GM18907 (cell line): ENCODE measurements around the gene BICC1.

Source experiments
- ATAC-seq: cut with Tn5 transposase; IDR thresholded peaks from one replicate; pipeline ENCODE4 v1.9.1; 2021; ENCODE audit warnings: mild to moderate bottlenecking, moderate library complexity; ENCODE audit not compliant: unreplicated experiment

BICC1 gene

DNA sequence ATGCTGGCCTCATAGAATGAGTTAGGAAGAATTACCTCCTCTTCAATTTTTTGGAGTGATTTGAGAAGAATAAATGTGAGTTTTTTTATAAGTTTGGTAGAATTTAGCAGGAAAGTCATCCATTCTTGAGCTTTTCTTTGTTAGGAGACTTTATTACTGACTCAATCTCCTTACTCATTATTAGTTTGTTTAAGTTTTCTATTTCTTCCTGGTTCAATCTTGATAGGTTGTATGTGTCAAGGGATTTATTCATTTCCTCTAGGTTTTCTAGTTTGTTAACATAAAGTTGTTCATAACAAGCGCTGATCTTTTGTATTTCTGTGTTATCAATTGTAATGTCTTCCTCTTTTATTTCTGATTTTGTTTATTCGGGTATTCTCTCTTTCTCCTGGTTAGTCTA lies 47.4 kb downstream of the BICC1 start:
- no peak for ATAC-seq

DNA sequence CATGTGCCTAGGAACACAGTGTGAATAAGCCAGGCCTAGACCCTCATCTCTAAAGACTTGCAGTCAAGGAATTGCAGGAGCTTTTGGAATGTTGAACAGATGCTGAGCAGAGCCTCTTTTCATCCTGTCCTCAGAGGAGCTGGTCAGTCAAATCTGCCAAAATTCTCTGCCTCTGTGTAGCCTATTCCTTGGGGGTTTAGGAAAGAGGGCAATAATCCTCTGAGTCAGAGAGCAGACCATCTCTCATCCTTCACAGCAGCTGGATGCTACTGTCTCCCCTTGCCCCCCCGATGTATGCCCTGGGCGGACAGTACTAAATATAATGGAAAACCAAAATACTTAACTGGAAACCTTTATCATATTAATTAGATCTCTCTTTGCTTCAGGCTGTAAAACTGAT lies 52.6 kb downstream of the BICC1 start:
- ATAC-seq, result no peak

DNA sequence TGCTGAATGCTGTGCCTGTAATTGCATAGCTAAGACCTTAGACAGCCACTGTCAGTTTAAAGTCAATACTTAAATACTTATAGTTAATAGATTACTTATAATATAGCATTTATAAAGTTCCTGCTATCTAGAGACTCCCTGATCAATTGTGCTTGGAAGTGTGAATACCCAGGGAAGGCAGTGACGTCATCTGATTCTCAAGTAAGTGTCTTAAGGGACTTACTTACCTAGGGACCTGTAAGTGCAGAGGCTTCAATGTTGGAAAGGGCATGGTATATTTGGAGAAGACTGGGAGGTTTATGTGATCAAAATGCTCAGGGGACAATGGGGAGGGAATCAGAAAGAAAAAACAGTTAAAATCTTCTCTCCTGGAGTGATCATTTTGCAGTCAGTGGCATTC lies 55.0 kb downstream of the BICC1 start:
- no peak for ATAC-seq

DNA sequence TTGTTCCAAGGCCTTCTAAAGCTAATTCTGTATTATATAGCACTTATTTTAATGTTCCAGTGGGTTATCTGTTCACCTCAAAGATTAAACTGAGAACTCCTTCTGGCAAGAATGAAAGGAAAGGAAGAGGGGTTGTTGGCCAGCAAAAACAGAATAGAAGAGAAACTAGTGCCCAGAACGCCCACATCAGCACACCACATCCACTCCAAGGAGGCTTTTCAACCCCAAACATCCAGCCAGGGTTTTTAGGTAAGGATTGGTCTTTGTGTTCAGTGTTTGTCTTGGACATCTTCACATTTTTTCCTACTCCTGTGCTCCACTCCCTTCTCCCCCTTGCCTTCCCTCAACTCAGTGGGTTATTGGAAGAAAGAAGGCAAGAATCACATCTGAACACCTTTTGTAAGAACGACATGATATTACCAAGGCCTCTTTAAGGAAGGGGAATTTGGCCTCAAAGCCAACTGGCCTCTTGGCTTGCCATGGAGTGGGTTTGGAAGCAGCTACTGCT lies 55.8 kb downstream of the BICC1 start:
- no peak for ATAC-seq

DNA sequence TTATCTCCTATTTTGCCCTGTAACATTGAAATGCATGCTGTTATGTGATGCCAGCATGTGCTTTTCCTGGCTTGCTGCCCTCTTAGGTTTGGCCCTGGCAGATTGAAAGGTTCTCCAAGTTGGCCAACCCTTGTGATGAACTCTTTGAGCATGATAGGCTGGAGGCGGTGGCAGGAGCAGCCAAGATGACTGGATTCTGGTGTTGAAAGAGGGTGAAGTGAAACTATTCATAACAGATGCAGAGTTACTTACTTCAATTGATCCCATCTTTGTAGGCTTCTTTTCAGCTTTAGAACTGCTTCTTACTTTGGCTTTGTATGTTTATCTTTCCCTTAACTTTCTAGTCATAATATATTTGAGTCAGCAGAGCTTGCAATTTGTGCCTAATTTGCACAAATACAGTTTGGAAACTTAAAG lies 57.6 kb downstream of the BICC1 start:
- ATAC-seq, result no peak

DNA sequence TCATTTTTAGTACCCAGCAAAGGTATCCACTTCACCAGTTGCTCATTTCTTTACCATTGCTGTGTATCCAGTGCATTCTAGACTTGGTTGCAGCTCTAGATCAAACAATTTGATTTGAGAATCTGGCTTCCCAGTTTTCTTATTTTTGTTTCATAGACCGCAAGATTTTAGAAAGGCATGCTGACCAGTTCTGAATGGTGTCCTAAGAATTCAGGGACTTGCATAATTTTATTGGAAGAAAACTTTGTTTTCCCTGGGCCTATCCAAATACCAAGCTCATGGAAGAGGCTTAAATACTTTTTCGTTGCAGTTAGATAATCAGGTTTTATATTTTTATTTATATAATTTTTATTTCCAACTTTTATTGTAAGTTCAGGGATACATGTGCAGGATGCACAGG lies 58.3 kb downstream of the BICC1 start:
- no peak for ATAC-seq

DNA sequence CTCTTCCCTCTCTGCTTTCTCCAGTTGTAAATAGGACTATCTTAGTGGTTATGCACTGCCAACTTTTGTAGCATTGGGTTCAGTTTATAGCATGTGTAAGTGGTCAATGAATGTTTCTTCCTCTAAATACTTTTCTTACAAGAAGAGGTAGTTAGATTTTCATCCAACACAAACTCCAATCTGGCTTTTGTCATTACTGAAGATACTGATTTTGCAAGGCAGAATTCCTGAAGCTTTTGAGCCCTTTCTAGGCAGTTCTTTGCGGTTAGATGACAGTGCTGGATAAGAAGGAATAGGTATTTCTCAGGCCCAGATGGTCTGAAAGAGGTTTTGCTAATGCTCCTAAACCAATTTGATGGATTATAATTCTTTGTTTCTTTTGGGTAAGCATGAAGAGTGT lies 60.5 kb downstream of the BICC1 start:
- no peak for ATAC-seq

DNA sequence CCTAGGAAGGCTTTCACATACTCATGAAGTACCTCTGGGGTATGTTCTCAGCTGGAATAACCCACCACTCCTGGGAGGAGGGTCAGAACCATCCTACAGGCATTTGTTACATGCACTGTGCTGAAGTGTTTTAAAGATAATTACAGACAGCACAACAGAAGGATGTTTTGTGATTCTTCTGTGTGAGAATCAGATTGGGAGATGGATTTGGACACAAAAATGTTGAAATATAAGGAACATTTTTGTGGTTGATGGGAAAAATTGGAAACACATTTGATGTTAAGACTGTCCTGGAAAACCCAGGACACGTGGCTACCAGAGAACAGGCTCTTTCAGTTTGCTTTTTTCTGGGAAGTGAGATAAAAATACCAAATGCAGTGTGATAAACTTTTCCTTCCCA lies 61.4 kb downstream of the BICC1 start:
- ATAC-seq, result no peak

DNA sequence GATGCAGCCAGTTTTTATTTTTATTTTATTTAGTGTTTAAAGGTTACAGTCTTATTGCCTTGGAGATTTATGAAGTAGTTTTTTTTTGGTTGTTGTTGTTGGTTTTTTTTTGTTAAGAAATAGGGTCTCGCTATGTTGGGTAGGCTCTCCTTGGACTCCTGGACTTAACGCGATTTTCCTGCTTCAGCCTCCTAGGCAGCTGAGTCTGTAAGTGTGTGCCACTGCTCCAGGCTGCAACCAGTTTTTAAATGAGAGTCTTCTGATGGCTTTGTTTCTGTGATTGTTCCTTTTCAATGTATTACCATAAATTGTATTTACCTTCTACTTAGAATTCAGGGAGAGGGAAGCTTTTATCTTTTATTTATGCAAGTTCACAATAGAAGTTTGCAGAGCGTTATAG lies 62.8 kb downstream of the BICC1 start:
- no peak for ATAC-seq

DNA sequence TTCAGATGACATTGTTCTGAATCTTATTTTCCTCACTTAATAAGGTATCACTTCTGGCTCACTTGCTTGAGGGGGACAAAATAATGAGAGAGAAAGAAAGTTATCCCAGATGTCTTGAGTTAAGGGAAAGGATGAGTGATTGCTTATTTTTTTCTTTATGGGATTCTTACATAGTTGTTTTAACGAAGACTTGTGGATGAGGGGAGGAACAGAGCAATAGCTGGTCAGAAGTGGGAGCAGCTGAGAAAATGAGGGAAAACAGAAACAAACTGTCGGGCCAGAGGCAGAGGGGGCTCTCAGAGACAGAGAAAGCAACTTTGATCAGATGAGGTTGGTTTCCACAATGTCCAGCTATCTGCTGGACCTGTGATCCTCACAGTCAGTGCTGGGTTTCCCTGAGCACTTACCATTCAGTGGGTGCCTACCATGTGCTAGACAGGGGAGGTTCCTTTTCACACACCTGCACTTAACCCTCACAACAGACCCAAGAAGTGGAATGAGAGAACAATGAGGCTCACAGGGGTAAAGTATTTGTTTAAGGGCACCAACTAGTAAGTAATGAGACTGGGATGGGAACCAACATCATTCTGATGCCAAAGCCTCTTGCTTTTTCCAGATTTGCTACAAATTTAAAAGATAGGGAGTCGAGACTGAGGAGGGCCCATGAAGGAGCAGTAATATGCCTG lies 64.2 kb downstream of the BICC1 start:
- no peak for ATAC-seq

DNA sequence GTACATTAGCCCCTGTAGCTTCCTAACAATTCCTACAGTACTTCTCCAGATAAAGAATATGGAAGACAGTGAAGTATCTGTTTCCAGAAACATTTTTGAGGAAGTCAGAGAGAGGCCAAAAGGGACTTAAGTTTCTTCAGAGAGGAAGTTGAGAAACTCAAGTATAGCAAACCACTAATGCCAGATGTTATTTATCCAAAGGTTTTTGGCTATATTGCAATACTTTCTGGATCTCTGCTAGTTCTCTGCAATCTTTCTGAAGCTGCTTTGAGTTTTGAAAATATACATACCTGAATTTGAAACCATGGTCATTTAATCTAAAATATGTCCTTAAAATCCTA lies 64.7 kb downstream of the BICC1 start:
- no peak for ATAC-seq

DNA sequence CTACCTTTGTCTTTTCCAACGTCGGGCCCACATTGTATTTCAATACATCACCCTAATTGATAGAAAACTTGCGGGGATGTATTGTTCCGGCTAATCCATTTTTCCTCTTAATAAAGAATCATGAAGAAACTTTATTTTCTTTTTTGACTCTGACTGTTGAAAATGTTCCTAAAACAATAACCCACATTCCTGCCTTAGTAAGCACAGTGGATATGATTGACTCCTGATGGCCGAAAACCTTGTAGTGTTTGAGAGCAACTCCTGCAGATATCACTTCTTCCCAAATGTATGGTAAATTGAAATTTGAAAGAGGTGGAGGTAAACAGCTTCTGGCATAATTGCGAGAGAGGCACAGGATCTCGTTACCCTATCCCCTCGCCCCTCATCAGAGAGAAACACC lies 65.7 kb downstream of the BICC1 start:
- ATAC-seq, result no peak

DNA sequence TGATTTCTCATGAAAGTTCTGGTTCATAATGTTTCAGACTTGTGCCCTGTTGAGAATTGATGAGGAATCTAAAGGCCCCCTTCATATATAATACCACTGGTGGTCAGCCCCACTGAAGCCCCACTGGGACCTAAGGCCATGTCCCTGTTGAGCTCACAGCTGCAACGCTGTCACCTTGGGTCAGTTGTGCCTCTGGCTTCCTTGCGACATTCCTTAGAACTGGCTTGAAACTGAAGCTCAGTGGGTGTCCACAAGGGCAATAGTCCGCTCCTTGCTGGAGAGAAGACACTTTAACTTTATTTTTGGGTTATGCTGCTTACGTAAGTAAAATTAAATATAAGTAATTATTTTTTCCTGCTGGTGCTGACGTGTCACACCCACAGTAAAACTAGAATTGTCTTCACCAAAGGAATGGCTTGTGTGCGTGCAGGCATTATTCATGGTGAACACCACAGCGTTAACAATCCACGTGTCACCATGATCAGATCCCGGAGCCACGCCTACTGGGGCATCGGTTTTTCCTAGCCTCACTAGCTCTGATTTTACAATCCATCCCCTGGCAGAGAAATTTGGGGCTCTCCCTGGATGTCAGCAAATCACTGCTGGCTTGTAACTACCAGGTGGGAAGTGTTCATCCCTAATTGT lies 66.5 kb downstream of the BICC1 start:
- ATAC-seq, result no peak

DNA sequence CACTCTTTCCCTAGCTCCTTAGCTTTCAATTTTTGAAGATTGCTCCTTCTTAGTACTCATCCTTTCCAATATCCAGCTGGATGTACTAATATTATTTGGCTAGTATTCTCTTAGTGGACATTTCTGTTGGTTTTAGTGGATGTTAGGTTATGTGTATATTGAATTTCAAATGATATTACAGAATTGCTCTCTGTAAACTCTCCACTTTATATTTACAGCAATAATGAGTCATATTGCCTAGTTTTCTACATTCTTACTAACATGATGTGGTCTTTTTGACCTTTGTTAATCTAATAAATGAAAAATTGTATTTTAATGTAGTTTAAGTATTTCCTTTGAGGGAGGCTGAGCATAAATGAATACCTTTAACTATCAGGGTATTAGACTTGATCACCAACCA lies 69.4 kb downstream of the BICC1 start:
- ATAC-seq, result no peak

DNA sequence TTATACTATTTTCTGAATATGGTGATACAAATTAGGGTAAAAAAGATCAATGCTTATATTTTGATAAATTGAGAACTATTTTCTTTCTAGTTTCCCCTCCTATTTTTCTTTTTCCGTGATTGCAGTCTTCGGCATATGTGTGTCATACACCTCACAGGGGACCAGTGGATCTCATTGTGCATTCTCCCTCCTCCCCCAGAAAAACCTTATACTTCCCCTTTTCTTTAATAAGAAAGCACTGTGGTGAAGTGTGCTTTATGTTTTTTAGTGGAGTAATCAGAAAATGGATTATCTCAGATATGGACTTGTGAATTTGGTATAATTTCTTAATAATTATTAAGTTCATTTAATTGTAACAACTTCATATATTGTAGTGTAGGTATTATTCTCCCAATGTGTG lies 72.8 kb downstream of the BICC1 start:
- no peak for ATAC-seq

DNA sequence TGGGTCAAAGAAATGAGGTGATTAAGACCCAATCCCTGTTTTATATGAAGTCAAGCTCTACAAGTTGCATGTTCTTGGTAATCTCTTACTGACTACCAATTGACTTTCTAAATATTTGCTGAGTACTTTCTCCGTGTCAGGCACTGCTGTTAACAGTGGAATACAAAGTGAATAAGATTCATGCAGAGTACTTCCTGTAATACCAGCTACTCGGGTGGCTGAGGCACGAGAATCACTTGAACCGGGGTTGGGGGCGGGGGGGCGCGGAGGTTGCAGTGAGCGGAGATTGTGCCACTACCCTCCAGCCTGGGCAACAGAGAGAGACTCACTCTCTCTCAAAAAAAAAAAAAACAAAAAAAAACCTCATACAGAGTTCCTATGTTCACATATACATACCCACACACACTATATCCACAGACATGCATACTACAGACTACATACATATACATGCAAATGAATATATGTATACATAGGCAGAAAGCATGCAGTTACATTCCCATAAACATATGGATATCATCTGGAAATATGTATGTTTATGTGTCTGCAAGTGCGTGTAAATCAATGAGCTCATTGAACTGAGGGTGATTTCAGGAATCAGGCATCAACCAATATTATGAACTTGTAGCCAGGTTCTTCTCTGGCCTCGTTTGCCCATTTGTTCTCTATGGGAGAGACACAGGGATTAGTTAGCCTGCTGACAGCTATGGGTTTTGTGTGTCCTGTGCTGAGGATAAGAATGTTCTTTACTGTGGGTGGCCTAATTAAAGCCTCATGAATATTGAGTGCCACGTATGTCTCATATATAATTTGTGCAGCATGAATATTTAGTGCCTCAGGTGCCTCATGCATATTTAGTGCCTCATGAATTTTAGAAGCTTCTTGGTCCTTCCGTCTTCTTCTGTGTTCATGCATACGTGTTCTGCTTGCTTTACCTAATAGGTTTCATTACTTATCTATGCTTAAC lies 73.9 kb downstream of the BICC1 start:
- ATAC-seq, result no peak

DNA sequence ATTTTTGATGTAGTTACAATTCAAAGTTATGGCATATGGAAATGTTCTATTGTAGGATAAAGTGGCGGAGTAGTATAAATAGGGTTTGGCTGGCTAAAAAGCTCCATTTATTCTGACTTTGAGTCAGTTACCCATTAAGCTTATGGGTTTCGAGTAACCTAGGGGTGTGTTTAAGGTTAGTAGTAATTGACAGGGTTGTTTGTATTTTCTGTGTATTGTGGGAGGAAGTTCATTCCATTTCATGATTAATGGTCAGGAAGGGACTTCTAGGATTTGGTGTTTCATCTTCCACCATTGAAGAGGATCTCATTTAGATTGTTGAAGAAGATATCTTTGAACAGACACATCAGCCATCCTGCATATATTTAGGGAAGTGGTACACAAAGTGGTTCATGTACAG lies 75.0 kb downstream of the BICC1 start:
- ATAC-seq, result no peak

DNA sequence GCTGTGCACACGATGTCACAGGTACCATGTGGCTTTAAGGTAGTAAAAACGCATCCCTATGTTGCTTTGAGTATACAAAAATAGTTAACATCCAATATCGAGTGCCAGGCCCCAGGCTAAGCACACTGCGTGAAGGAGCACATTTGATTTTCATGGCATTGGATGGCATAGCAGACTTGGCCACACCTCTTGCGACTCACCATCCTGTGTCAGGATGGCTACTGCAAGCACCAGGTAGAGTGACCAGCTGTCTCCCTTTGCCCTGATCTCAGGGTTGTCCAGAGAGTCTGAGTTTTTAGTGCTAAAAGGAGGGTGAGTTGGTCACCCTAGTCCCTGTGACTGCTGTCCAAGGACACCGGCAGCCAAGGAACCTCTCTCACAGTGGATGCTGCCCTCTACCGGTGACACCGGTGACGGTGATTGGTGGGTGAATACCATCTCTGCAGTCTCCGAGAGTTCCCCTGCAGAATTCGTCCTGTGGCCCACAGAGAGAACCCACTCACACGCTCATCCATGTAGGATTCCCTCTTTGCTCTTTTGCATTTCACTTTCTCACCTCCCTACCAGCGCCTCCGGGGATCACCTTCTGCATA lies 76.1 kb downstream of the BICC1 start:
- no peak for ATAC-seq

DNA sequence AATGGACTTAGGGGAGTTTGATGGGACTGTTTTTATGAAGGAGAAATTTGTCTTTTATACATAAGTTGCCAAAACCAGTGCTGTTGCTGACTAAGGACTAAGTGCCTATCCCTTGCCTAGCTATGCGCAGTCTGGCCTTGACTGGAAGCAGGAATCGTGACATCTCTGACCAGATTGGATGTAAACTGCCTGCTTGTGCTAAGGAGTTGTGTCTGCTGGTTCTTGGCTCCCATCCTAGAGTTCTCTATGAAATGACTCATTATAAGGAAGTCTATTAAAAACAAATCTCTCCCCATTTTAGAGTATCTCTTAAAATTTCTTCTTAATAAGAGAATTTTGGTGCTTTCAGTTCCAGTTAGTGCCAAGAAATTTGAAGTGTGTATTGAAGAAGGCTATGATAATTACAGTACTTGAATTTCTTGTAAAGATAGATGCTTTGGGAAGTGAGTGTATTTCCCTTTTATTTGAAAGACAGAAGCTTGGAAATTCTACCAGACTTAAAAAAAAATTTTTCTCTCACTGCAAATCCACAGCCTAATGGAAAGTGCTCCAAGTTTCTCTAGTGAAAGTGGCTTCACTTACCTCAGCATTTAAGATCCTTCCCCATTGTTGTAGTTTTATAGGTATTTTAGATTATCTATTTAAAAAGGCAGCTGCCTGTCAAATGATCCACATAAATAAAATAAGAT lies 77.6 kb downstream of the BICC1 start:
- no peak for ATAC-seq

DNA sequence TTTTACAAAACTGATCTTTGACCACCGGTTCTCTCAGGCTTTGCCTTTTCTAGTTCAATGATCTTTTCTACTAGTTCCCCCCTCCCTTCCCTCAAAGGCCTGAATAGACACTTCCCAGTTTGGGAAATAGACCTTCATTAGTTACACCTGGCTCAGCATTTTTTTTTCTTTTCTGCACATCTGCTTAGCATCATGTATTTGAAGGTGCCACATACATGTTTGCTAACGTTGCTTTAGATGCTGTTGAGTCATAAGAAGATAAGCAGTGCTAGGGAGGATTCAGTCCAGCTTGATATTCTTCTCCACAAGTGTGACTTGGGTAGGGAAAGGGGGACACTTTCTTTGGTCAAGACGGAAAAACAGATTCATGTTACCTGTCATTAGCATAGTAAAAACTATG lies 78.3 kb downstream of the BICC1 start:
- no peak for ATAC-seq

DNA sequence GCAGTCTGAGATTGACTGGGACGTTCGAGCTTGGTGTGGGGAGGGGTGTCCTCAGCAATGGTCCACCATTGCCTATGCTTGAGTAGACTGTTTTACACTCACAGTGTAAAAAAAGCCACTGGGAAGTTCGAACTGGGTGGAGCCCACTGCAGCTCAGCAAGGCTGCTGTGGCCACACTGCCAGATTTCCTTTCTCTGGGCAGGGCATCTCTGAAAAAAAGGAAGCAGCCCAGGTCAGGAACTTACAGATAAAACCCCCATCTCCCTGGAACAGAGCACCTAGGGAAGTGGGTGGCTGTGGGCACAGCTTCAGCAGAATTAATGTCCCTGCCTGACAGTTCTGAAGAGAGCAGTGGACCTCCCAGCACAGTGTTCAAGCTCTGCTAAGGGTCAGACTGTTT lies 80.3 kb downstream of the BICC1 start:
- ATAC-seq, result no peak
